ENCODE measurements around the gene ZBTB2. TPM values are rescaled to one million over a fixed set of nuclear protein-coding genes. Genes with fewer than 3 reads are reported as not detected.

ZBTB2 gene
- total and polyA plus RNA-seq, 10 of the 15 experiments (the other 5 are each of a cell fraction or from before 2014, with no cell fraction given), result 4.2 to 21.9 (median 15.0) TPM

DNA sequence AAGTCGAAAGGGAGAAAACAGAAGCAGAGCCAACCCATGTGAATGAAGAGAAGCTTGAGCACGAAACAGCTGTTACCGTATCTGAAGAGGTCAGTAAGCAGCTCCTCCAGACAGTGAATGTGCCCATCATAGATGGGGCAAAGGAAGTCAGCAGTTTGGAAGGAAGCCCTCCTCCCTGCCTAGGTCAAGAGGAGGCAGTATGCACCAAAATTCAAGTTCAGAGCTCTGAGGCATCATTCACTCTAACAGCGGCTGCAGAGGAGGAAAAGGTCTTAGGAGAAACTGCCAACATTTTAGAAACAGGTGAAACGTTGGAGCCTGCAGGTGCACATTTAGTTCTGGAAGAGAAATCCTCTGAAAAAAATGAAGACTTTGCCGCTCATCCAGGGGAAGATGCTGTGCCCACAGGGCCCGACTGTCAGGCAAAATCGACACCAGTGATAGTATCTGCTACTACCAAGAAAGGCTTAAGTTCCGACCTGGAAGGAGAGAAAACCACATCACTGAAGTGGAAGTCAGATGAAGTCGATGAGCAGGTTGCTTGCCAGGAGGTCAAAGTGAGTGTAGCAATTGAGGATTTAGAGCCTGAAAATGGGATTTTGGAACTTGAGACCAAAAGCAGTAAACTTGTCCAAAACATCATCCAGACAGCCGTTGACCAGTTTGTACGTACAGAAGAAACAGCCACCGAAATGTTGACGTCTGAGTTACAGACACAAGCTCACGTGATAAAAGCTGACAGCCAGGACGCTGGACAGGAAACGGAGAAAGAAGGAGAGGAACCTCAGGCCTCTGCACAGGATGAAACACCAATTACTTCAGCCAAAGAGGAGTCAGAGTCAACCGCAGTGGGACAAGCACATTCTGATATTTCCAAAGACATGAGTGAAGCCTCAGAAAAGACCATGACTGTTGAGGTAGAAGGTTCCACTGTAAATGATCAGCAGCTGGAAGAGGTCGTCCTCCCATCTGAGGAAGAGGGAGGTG is 38.7 kb downstream of the ZBTB2 start (continued):
- no peak for TF ChIP-seq NFYA (IDR thresholded peaks at IDR 0.05; ENCODE audit: borderline replicate concordance, low read depth, low read length)
- TF ChIP-seq SMARCA5 (IDR thresholded peaks at IDR 0.05), result no peak
- no peak for TF ChIP-seq SKIL (IDR thresholded peaks at IDR 0.05; ENCODE audit: low read depth, poor library complexity, severe bottlenecking)
- TF ChIP-seq DPF2 (IDR thresholded peaks at IDR 0.05), result no peak
- TF ChIP-seq, protein P1, sequence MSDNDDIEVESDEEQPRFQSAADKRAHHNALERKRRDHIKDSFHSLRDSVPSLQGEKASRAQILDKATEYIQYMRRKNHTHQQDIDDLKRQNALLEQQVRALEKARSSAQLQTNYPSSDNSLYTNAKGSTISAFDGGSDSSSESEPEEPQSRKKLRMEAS (IDR thresholded peaks at IDR 0.05; ENCODE audit: low read depth, low read length), result no peak
- no peak for TF ChIP-seq TARDBP (IDR thresholded peaks at IDR 0.05; ENCODE audit: borderline replicate concordance)
- no peak for TF ChIP-seq TCF3 (IDR thresholded peaks at IDR 0.05; ENCODE audit: borderline replicate concordance, insufficient read depth, low read depth, low read length)

DNA sequence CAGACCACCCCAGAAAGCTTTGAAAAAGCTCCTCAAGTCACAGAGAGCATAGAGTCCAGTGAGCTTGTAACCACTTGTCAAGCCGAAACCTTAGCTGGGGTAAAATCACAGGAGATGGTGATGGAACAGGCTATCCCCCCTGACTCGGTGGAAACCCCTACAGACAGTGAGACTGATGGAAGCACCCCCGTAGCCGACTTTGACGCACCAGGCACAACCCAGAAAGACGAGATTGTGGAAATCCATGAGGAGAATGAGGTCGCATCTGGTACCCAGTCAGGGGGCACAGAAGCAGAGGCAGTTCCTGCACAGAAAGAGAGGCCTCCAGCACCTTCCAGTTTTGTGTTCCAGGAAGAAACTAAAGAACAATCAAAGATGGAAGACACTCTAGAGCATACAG is 39.6 kb downstream of the ZBTB2 start:
- H2AFZ ChIP-seq (ENCODE audit: control insufficient read depth, low read depth, low read length), result no peak overlapping the region
- H3K4me2 ChIP-seq (ENCODE audit: control insufficient read depth, insufficient read depth), result no peak overlapping the region
- TF ChIP-seq PAX8 (IDR thresholded peaks at IDR 0.05) (no peak), MTA3 (IDR thresholded peaks at IDR 0.05; ENCODE audit: borderline replicate concordance, low read length) (no peak), ZNF384 (IDR thresholded peaks at IDR 0.05; ENCODE audit: borderline replicate concordance, low read depth, low read length) (no peak), POLR2A (IDR thresholded peaks at IDR 0.05; ENCODE audit: low read depth, low read length) (no peak)
- intact Hi-C loops (cut with micrococcal nuclease; ENCODE audit: unreplicated experiment) (no loop called here), in situ Hi-C loops (cut with MboI) (no loop called here)
- ChIA-PET RAD21 (ENCODE audit: unreplicated experiment) (no interaction called here), SMC1A (ENCODE audit: uncharacterized antibody, unreplicated experiment) (interaction anchor here (1.3 to 1.6 kb wide), 2 partner anchors 16 to 27 kb away, joined by 3 read pairs; no protein-coding TSS in a partner anchor), POLR2A (no interaction called here), CTCF (interaction anchor here (1.7 kb wide), 1 partner anchor 27 kb away, joined by 5 read pairs; no protein-coding TSS in a partner anchor)
- no peaks in the 10 kb centered on the region for H3K36me3 ChIP-seq (ENCODE audit: control insufficient read depth in 2 of 2, insufficient read depth in 2 of 2, low read length in 1 of 2)
- no peaks in the 10 kb centered on the region for H4K20me1 ChIP-seq (ENCODE audit: control insufficient read depth, insufficient read depth)
- DNase-seq (ENCODE audit: low read depth, low spot score) (no peak), FAIRE-seq (no peak), ATAC-seq (no peak)
- BruUV-seq (replicated peaks), result no TSS peak
- no peak overlapping the region for H3K9ac ChIP-seq (ENCODE audit: control insufficient read depth, insufficient read depth, low read length)
- H3K9me3 ChIP-seq (replicated peaks; ENCODE audit: control insufficient read depth, insufficient read depth, low read length), result no peaks in the 10 kb centered on the region
- no peaks in the 10 kb centered on the region for H3K79me2 ChIP-seq (ENCODE audit: control insufficient read depth, insufficient read depth, low read length)
- H3K27me3 ChIP-seq (replicated peaks in 1 of 2; ENCODE audit: control insufficient read depth in 2 of 2, insufficient read depth in 2 of 2, low read length in 1 of 2), result no peaks in the 10 kb centered on the region
- no peak overlapping the region for H3K27ac ChIP-seq (ENCODE audit: control insufficient read depth, insufficient read depth)
- no peak overlapping the region for H3K4me3 ChIP-seq
- 69% methylated on average over 7 of the region's 7 CpGs for WGBS (ENCODE audit: insufficient coverage, insufficient replicate concordance, low lambda C conversion rate, missing lambda C conversion rate)
- no peaks in the 10 kb centered on the region for H3K4me1 ChIP-seq (ENCODE audit: control insufficient read depth, insufficient read depth, low read length)
